ENCODE measurements around the gene LCN12.

GRCh38 chr9:136945333-136946227 lies 6.5 kb upstream of the LCN12 start:
- no peak for TF ChIP-seq EP300 (IDR thresholded peaks at IDR 0.05; ENCODE audit: borderline replicate concordance in 1 of 2, low read depth in 1 of 2, low read length in 1 of 2)
- TF ChIP-seq IRF3 (IDR thresholded peaks at IDR 0.05; ENCODE audit: low read depth, low read length) = no peak
- no peak for TF ChIP-seq CTCF (IDR thresholded peaks at IDR 0.05)
- no peak for TF ChIP-seq POLR2AphosphoS5 (IDR thresholded peaks at IDR 0.05; ENCODE audit: low read depth, low read length)
- TF ChIP-seq PBX3 (IDR thresholded peaks at IDR 0.05) = no peak
- no peak for TF ChIP-seq EZH2phosphoT487 (IDR thresholded peaks at IDR 0.05; ENCODE audit: borderline replicate concordance, low read depth)
- no peak for TF ChIP-seq SIN3A (IDR thresholded peaks at IDR 0.05; ENCODE audit: borderline replicate concordance, low read depth, low read length)
- TF ChIP-seq RAD21 (IDR thresholded peaks at IDR 0.05; ENCODE audit: low read length) = no peak
- no peak for TF ChIP-seq MAX (IDR thresholded peaks at IDR 0.05; ENCODE audit: low read depth)
- TF ChIP-seq FOXM1 (IDR thresholded peaks at IDR 0.05; ENCODE audit: low read depth) = no peak
- no peak for TF ChIP-seq RFX5 (IDR thresholded peaks at IDR 0.05; ENCODE audit: low read length)
- TF ChIP-seq YY1 (IDR thresholded peaks at IDR 0.05; ENCODE audit: low read depth) = no peak

Measured in SK-N-SH (cell line).